Superior temporal gyrus (tissue), 1 donor: ENCODE results near the gene EPHB2.
"Not testable (repeated sequence)": the region's sequence is repeated elsewhere in the genome, so short reads cannot be mapped to it uniquely, and the experiment has no call there.

Experiments
- DNase-seq: peaks from one replicate; pipeline ENCODE4 v3.0.0-alpha.2; 2016; ENCODE audit errors: extremely low spot score

The EPHB2 gene

DNA sequence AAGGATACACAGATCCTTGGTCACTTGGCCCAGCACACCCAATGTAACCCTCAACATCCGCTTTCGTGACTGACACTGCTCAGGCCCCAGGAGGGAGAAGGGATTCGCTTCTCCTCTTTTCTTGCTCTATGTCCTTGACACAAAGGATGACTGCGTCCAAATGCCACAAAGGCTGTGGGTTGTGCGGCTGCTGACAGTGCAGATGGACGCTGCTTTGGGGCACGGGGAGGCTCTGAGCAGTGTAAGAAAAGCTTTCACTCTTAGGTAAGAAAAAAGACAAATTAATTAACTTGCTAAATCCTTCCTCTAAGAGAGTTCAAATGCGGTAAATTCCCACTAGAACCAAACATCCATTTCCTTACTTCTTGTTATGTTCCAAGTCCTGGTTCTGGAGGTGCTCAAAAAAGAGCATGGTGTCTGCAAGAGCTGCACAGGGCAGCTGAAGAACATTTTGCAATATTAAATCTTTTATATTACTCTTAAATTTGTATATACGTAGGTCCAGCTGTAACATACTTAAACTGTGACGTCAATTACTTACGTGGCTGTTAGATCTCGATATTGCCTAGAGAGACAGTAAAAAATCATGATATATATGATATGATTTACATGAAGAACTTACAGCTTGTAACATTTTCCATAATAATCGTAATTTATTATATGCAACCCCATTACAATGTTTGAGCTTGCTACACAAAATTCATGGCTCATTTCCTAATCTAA is 19.4 kb upstream of the EPHB2 start:
- no peak for DNase-seq

DNA sequence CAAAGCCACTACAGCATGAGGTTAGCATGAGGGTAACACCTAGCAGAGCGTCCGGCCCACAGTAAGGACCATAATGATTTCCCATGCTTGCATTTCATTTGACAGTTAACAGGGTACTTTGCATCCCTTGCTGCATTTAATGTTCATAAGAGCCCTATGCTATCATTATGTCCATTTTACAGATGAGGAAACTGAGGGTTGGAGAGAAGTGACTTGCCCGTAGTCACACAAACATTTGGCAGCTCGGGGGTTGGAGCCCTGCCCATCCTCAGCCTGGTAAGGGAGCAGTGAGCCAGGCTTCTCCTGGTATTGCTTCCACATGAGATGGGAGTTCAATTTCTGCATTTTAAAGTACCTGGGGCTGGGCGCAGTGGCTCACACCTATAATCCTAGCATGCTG is 16.5 kb upstream of the EPHB2 start:
- DNase-seq: no peak

DNA sequence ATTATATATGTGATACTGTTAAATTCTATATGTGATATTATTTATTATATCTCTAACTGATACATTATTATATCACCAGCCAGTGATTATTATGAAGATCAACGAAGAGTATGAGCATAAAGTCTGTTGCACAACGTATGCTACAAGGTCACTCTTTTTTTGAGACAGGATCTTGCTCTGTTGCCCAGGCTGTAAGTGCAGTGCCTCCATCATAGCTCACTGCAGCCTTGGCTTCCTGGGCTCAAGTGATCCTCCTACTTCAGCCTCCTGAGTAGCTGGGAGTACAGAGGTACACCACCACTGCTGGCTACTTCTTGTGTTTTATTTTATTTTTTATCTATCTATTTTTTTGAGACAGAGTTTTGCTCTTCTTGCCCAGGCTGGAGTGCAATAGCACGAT is 14.0 kb upstream of the EPHB2 start:
- no peak for DNase-seq

DNA sequence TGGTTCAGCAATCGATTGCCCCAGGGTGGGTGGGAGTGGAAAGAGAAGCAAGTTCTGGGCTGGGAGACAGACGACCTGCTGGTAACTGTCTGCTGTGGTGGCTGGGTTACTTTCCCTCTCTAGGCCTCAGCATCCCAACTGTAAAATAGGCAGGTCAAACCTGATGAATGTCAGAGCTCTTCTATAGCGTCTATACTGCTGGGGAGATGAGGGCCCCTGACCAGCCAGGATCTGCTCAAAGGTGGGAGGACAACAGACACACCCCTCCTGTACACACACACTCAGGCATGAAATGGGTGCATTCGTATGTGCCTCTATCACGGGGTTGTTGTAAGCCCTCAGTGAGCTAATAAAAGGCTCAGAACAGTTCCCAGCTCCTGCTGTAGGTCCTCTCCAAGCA is 12.7 kb upstream of the EPHB2 start:
- DNase-seq: no peak

DNA sequence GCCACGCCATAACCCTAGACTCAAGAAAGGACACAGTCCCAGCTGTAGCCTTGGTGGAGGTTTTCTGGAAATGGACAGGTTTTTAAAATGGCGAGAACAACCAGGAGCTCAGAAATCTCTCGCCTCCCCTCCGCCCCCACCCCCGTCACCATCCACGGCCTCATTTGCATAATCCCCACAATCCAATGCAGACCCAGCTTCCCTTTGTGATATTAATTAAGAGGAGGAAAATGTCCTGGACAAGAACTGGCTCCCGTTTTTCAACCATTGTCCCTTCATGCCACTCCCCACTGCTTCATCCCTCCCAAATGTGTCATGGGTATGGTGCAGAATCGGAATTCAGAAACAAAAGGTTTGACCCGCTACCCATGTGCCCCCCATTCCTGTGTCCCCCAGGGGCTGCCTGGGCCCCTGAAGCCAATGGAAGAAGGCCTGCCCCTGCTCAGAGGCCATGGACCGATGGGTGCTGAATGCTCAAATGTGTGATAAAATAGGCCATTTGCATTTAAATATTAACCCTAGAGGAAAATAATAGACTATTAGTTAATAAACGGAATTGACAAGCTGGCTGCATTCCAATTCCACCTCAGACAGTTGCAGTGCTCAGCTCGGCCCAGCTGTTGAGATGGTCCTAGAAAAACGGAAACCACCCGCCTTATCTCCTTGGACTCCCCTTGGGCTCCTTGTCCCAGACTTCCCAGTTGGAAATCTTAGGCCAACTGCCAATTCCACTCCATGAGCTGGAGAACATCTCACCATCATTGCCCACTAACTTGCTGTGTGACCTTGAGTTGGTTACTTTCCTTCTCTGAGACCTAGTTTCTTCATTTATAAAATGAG is 10.7 kb upstream of the EPHB2 start:
- DNase-seq: no peak

DNA sequence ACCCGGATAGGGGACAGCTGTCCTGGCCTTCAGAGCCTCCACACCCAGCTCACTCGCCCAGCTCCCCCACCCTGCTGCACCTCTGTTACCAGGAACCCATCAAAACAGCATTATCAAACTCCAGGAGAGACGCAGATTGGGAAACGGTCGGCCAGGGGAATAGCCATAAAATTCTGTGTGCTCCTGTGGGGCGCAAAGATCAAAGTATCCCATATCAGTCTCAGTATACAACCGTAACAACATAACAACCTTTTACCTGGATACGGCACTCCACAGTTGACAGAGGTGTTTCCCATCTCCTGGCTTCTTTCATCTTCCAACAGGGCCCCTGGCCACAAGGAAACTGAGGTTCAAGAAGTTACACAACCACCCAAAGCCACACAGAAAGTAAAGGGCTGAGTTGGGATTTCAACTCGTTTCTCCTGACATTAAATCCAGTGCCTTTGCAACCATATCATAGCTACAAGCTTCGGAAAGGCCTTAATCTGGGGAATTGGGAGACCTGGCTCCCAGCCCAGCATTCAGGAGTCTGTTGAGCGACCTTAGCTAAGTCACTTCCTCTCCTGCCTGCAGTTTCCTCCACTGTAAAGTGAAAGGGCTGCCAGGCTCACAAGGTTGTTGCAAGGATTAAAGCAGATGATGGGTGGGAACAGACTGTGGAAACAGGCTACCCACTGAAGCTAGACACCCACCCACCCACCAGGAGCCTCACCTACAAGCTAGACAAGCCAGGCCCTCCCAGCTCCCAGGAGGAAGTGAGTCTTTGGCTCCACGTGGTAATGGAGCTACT is 8.1 kb upstream of the EPHB2 start:
- no peak for DNase-seq

DNA sequence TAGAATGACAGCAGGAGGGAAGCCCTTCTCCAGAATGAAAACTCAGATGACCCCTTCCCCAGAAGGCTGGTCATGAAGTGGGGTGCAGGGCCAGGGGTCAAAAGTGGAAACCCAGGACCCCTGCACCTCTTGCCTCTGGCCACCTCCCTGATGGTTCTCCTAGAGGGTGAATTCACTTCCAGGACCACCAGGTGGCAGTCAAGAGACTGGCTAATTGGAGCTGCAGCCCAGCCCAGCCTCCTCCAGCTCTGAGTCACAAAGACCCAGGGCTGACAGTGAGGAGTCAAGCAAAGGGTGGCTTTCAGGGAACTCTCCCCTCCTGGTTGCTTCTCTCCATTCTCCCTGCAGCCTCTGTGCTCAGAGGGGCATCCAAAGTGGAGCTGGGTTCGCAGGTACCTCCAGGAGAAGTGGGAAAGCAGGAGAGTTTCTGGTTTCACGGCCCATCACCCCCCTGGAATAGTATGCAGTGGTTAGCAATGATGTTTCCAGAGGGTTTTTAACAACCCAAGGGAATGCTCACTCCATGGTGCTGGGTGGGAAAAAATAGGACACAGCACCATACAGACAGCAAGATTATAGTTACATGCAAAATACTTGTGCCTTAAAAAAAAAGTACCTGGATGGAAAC is 6.1 kb upstream of the EPHB2 start:
- peak; percentile 96 for DNase-seq

DNA sequence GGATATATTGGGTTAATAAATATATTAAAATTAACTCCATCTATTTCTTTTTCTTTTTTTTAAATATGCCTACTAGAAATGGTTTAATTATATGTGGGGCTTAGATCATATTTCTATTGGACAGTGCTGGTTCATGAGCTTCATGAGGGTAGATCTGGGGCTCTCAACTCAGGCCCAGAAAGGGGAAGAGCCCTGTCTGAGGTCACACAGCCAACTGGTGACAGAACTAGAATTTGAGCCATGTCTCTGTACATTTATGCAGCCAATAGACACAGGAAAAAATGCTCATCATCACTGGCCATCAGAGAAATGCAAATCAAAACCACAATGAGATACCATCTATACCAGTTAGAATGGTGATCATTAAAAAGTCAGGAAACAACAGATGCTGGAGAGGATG is 5.1 kb upstream of the EPHB2 start:
- no peak for DNase-seq

DNA sequence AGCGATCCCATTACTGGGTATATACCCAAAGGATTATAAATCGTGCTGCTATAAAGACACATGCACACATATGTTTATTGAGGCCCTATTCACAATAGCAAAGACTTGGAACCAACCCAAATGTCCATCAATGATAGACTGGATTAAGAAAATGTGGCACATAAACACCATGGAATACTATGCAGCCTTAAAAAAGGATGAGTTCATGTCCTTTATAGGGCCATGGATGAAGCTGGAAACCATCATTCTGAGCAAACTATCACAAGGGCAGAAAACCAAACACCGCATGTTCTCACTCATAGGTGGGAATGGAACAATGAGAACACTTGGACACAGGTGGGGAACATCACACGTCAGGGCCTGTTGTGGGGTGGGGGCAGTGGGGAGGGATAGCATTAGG is 4.5 kb upstream of the EPHB2 start:
- not testable (repeated sequence) for DNase-seq

DNA sequence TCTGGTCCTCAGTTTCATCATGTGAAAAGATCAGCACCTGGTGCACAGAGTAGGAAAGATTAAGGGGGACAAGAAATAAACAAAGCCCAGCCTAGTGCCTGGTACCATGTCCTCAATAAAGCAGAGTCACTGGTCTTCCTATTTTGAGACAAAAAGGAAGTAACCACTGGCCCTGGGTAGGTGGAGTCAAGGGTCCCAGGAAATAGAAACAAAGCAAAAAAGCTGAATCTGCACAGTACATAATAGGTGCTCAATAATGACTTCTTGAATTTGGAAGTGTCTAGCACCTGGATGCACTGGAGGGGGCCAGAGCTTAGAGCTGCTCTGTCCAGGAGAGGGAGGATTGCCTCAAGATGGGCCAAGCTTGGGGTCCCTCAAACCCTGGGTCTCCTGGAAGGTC is 1.9 kb upstream of the EPHB2 start:
- DNase-seq: no peak

DNA sequence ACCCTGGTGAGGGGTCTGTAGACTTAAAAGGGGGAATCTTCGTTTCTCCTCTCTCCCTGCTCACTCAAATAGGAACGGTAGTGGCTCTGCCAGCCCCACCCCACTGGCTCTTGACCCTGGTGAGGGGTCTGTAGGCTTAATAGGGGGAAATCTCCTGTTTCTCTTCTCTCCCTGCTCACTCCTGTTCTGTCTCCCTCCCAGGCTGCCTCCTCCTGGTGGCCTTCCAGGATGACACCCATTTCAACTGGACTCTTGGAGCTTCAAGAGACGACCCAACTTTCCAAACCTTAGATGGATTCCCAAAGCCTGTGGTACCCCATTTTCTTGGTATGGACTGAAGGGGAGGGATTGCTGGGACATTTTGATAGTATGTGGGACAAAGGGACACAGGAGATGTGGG is 1.4 kb upstream of the EPHB2 start:
- no peak for DNase-seq

DNA sequence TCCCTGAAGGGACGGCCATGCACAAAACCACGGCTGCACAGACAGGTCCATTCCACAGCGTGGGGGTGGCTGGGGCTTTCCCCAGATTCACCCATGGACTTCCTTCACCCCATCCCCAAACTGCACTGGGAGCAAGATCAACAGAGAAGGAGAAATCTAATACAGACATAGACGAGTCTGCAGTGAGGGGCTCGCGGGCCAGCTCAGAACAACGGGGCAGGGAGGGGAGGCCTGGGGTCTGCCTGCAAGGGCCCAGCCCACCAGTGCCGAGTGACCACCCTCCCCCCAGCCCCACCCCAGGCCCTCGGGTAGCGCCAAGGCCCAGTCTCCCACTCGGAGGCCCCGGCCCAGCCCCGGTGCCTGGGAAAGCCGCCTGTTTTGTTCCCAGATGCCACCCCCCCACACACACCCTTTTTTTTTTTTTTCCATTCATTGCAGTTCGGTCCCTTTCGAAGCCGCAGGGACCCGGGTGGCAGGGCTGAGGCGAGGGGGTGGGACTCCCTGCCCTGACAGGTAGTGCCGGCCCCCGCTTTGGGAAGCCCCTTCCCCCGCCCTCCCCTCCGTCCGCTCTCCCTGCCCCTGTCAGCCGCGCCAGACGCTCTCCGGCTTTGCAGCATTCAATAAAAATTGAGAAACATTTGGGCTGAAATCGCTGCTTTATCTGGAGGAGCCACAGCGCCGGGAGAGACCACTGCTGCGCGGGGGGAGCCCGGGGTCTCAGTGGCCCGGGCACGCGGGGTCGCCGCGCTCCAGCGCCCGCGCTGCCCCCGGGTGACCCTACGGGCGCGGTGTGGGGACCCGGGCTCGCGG is 543 bp upstream of the EPHB2 start:
- DNase-seq: peak; percentile 71

DNA sequence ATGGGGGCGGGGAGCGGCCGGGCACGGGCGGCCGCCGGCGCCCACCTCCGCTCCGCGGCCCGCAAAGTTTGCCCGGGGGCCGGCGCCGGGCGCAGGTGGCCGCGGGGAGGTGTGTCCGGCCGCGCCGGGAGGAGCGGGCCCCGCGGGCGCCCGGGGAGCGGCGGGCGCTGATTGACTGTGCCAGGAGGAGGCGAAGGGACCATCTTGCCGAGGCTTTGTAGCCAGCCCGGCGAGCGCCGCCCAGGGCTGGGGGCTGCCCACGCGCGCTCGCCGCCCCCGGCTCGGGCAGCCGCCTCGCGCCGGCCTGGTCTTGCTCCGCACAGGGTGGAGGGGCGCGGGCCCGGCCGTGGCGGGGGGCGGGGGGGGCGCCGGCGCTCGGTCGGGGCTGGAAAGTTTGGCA is 432 bp downstream of the EPHB2 start:
- DNase-seq: no peak

DNA sequence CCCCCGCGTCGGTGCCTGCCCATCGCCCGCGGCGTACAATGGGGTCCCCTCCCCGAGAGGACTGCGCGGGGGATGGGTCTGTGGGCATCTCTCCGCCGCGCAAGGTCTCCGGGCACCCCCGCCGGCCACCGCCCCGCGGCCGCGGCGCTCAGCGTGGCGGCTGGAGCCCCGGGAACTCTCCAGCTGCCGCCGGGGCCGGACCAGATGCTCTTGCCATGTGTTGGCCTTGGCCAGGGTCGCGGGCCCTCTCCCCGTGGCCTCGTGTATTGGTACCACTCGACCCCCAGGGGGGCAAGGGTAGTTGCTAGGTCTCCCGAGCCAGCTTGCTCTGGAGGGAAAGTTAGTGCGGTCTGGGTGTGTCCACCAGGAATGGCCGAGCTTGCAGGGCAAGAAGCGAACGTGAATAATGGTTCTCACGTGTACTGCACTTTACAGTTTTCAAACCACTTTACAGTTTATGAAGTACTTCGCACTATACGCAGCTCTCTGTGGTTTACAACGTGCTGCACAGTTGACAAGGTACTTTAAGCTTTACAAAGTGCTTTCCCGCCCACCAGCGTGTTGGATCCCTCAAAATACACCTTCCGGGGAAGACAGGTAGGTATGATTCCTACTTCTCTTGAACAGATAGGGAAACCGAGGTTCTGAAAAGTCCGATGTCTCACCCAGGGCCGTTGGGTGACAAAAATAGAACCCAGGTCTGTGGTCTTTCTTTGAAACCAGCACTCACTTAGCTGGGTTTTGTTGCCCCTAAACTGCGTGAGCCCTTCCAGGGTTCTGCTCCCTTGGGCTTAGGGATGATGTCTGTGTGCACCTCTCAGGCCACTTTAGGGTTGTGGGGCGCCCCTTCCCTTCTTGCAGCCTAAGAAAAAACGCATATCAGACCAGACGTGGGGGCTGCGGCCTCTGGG is 1.2 kb downstream of the EPHB2 start:
- DNase-seq: no peak

DNA sequence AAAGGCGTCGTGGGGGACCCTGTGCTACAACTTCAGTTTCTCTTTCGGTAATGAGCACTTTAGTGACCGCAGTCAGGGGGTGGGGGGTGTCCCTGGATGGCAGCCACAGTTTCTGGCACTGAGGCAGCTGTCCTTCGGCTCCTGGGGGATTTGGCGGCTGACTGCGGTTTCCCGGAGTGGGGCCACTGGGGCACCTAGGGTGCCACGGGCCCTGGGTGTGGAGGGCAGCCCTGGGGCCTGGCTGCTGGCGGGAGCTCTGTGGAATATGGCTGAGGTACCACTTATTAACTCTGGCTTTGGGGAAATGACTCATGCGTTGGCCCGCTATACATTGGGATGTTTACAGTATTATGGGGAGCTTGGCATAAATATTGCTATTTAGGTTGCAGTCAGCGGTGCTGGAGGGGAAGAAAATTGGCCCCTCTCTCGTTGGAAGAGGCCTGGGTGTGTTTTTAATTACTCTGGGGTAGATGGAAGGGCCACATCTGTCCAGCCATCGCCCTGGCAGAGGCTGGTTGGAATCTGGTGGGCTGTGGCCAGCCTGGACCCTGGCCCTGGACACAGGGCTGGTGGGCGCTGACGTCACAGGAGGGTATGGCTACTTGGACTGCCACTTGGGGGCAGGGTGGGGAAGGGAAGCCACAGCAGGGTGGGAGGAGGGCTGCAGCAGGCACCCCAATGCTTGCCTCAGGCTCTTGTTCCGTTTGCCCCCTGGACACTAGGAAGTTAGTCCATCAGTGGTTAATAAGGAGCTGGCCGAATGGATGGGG is 2.0 kb downstream of the EPHB2 start:
- no peak for DNase-seq

DNA sequence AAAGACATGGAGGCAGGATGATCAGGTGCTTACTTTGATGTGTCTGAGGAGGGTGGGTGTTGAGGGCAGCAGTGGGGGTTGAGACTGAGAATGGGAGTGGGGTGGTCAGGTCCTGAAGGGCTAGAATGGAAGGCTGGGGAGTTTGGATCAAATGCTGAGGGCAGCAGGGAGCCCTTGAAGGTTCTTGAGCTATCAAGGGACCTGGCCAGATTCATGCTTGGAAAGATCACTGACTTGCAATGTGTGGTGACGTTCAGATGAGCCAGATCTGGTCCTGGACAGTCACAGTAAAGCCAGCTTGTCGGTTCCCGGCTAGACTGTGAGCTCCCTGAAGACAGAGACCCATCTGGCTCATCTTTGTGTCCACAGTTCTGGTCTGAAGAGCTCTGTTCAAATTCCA is 3.8 kb downstream of the EPHB2 start:
- no peak for DNase-seq

DNA sequence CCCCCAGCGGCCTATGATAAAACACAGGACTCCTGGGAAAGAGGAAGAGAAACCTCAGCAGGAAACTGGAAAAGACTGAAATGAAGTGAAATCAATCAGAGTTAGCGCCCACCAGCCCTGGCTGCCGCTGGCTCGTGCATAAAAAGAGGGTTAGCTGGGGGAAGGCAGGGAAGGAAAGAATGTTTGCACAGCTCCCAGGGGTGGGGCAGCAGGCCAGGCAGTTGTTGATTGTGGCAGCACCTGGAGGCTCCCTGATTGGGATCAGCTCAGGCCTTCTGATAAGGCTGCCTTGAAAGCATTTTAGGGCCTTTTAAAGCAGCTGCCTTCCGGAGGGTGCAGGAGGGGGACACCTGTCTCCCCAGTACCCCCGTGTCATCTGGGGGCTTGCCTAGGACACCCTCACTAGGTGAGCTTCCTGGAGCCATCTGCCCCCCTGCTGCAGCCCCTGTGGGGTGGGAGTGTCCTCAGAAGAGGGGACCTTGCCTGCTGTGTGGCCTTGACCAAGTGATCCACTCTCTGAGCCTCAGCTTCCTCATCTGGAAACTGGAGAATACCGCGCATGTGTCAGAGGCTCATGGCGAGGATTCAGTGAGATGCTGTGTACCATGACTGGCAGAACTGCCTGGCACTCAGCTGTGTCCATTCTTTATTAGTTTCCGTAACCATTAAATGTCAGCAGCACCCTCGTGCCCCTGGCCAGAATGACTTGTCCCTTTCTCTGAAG is 6.6 kb downstream of the EPHB2 start:
- no peak for DNase-seq

DNA sequence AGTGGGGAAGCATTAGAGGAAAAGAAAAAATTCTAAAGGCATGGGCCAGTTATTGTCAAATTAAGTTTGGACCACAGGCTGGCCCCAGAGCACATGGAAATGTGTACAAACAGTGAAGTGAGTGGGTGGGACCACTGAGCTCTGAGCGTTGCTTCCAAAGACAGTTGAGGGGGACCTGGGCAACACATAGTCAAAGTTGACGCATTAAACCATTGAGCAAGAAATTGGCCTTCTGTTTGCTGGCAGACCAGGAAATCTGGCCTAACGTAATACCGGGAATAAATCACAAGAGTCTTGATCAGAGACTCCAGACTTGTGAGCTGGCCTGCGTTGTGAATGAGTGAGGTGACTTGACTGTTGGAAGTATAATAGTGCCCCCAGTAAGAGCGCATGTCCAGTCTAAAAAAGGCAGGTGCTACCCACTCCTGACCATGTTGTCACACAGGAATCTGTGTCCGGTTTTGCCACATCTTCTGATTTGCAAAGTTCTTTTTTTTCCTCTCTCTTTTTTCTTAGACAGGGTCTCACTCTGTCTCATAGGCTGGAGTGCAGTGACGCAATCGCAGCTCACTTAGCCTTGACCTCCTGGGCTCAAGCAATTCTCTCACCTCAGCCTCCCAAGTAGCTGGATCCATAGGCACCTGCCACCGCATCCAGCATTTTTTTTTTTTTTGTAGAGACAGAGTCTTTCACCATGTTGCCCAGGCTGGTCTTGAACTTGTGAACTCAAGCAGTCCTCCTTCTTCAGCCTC is 10.7 kb downstream of the EPHB2 start:
- no peak for DNase-seq
